Astrocyte of the cerebellum (primary cell): ENCODE data around the gene ASCL5.

Experiments used
- DNase-seq: peaks from one replicate; pipeline ENCODE4 v3.0.0-alpha.2; 2011; ENCODE audit warnings: low read depth
- H3K4me3 ChIP-seq: 2 replicates; pipeline ENCODE4 v1.5.1; 2011; ENCODE audit warnings: mild to moderate bottlenecking, low read depth, low read length, moderate library complexity
- in situ Hi-C: cut with HindIII; loops from 2 replicates; pipeline ENCODE4 v1.10.0; 2017; ENCODE audit warnings: low sequenced_read_pairs
- TF ChIP-seq, protein P1 (sequence below): IDR thresholded peaks from 2 replicates; pipeline ENCODE4 v1.5.1; 2012; ENCODE audit warnings: low read length, low read depth, moderate library complexity, mild to moderate bottlenecking; ENCODE audit errors: missing control alignments

The ASCL5 gene

DNA sequence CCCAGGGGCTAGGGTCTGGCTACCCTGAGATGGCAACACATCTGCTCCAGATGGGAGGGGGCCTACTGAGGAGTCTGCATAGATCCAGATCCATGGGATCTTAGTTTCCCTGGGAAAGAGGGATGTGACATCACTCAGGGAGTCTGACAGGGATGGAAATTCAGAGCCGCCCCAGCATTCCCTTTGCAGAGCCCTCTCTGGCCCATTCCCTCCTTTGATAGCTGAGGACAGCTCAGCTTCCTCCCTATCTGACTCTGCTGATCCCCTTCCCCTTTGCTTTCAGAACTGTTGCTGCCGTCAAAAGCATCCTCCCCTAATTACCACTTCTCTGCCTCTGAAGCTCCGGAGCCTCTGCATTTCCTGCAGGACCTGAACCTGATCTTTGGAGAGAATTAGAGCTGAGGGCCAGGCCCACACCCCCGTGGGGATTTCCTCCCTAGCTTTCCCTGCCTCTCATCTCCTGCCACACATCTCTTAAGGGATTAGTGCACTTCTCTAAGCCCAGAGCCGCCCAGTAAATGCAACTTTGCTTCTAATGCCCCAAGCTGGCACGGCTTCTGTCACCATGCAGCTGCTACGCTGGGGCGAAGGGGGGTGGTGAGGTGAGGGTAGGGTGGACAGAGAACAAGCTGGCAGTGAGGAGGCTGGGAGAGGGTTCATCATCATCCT, 9.5 kb upstream of the ASCL5 start:
- TF ChIP-seq, protein P1, sequence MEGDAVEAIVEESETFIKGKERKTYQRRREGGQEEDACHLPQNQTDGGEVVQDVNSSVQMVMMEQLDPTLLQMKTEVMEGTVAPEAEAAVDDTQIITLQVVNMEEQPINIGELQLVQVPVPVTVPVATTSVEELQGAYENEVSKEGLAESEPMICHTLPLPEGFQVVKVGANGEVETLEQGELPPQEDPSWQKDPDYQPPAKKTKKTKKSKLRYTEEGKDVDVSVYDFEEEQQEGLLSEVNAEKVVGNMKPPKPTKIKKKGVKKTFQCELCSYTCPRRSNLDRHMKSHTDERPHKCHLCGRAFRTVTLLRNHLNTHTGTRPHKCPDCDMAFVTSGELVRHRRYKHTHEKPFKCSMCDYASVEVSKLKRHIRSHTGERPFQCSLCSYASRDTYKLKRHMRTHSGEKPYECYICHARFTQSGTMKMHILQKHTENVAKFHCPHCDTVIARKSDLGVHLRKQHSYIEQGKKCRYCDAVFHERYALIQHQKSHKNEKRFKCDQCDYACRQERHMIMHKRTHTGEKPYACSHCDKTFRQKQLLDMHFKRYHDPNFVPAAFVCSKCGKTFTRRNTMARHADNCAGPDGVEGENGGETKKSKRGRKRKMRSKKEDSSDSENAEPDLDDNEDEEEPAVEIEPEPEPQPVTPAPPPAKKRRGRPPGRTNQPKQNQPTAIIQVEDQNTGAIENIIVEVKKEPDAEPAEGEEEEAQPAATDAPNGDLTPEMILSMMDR = no peak
- in situ Hi-C loops = no loop called here
- H3K4me3 ChIP-seq = no peak overlapping the region
- no peak for DNase-seq

DNA sequence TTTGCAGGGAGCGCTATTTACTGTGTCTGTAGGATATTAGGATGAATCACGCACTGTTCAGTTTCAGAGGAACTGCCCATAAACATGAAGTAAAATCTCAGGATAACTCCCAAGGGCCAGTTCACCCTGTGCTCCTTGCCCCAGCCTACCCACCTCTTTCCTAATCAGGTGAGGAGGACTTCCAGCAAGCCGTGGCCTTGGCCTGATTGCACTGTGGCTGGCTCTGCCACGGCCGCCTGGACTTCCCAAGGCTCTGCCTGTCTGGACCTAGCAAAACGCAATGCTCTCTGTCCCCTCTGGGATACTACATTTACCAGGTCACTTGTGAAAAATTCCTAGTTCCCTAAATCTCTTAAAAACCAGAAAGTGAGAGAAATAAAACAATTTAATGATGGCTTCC, 7.4 kb upstream of the ASCL5 start:
- no peak overlapping the region for H3K4me3 ChIP-seq
- TF ChIP-seq, protein P1 = no peak
- DNase-seq = no peak
- in situ Hi-C loops = no loop called here

DNA sequence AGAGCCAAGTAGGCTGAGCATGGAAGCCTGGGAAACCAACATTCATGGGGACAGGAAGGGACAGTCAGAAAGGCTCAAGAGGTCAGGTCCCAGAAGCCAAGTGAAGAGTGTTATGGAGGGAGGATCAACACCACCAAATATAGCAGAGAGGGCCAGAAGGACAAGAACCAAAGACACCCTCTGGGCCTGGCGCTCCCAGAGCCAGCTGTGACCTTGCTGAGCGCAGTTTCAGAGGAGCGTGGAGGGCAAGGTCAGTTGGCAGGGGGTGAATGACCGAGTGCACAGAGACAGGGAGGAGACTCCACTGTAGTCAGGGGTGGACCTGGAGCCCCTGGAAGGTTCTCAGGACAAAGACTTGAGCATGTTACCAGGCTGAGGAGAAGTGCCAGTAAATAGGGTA, 4.4 kb upstream of the ASCL5 start:
- TF ChIP-seq, protein P1 = no peak
- in situ Hi-C loops = no loop called here

DNA sequence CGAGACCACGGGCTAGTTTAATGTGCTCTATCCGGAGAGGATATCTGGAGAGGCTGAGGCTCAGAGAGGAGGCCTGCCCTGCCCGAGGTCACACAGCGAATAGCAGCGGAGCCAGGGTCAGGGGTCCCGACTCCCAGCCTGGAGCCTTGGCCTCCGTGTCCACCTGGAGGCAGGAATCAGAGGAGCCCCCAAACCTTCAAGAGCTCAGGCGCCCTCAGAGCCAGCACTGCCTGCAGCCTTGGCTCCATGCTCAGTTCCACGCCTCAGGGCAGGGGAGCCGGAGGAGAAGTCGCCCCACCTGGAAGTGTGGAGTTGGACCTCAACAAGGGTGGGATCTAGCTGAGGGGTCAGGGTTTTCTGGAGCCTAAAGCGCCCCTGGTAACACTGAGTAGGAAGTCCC, 2.0 kb upstream of the ASCL5 start:
- in situ Hi-C loops = no loop called here
- no peak overlapping the region for H3K4me3 ChIP-seq
- DNase-seq = no peak
- TF ChIP-seq, protein P1 = no peak

More for the DNA sequence above, 4.4 kb upstream of the ASCL5 start:
- no peak overlapping the region for H3K4me3 ChIP-seq
- DNase-seq = no peak

DNA sequence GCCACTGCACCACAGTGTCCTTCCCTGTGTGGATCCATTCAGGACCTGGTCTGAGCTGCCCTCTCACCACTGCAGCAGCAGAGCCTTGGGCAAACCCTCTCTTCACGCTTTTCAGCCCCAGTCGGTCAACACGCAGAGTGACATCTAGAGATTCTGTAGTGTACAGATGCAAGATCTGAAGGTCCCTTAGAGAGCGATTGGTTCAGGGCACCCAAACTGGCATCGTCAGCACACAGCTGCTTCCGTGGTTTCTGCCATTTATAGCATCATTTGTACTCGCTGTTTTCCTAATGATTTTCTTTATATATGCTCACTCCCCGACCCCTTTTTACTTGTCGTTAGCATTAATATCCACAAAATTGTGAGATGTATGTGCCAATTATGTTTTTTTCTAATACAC, 1.5 kb upstream of the ASCL5 start:
- no peak for DNase-seq
- H3K4me3 ChIP-seq = no peak overlapping the region
- TF ChIP-seq, protein P1 = no peak
- in situ Hi-C loops = no loop called here

DNA sequence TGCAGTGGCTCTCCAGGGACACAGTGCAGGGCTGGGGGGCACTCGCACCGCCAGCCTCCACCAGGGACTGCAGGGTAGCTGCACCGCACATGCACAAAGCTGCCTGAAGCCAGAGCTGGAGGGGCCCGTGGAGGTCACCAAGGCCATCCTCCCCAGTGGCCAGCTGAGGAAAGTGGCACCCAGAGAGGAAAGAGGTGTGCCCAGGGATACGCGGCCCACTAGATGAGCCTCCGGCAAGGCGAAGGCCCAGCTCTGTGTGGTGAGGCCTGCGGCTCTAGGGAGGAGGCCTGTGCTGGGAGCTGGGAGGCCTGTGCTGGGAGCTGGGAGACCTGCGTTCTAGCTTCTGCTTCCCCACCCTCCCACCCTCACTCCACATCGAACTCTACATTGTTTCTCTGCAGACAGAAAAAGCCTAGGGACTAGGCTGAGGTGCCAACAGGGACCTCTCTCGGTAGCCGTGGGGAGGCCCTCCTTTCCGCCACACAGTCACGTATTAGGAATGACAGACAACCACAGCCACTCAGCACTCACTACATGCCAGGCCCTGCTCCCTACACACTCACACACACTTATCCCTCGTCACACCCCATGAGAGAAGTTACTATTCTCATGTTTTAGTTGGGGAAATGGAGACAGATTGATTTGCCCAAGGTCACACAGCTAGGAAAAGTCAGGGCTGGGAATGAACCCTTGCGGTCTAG, 921 bp upstream of the ASCL5 start:
- in situ Hi-C loops = no loop called here
- TF ChIP-seq, protein P1 = no peak
- DNase-seq = no peak
- H3K4me3 ChIP-seq = no peak overlapping the region
